A549 (cell line): ENCODE results near the gene OR5D16. TPM values are rescaled to one million over a fixed set of nuclear protein-coding genes. Genes with fewer than 3 reads are reported as not detected.

ENCODE experiments used
- ATAC-seq, 2 experiments: fragments of 200-7000 bp in 1 of 2; fragments of >200 bp in 1 of 2; cut with Nextera tagmentation in 1 of 2; cut with Tn5 transposase in 1 of 2; 3 replicates each; pipeline versions ENCODE4 v1.8.0 to v1.9.1; 2018 to 2020; ENCODE audit warnings: mild to moderate bottlenecking in 1 of 2, moderate library complexity in 1 of 2
- CTCF ChIA-PET: fragments of 300-600 bp; sonication (Branson Sonifier 250); formaldehyde crosslinking; extraction: SDS; loops from one replicate; lab custom pipeline; 2021; ENCODE audit warnings: antibody characterized with exemption, inconsistent platforms; lab: Yijun Ruan, JAX
- POLR2A ChIA-PET: fragments of 350-600 bp; formaldehyde crosslinking; extraction: SDS; loops from one replicate; lab custom pipeline; 2021; ENCODE audit warnings: antibody characterized with exemption, inconsistent platforms; lab: Yijun Ruan, JAX
- DNase-seq, 2 experiments: peaks; one replicate each; pipeline versions ENCODE4 v3.0.0 to v3.0.0-alpha.2; 2011 to 2016; ENCODE audit warnings: low read depth in 1 of 2, low spot score in 1 of 2
- FAIRE-seq: peaks from 2 replicates; lab custom pipeline; 2011; peaks lifted over from hg19 to GRCh38; lab: Jason Lieb, UNC
- H3K27ac ChIP-seq, 2 experiments: fragments of >200 bp; sonication (Bioruptor Twin); formaldehyde crosslinking; 3 replicates each; pipeline ENCODE4 v1.5.1; 2016 to 2017
- H3K4me1 ChIP-seq: fragments of >200 bp; sonication (Bioruptor Twin); formaldehyde crosslinking; 3 replicates; pipeline ENCODE4 v1.6.1; 2016
- H3K4me2 ChIP-seq: fragments of >200 bp; sonication (Bioruptor Twin); formaldehyde crosslinking; 3 replicates; pipeline ENCODE4 v1.6.1; 2016
- H3K4me3 ChIP-seq: fragments of >200 bp; sonication (Bioruptor Twin); formaldehyde crosslinking; 3 replicates; pipeline ENCODE4 v1.5.1; 2016
- H3K9me3 ChIP-seq: fragments of >200 bp; sonication (Bioruptor Twin); formaldehyde crosslinking; 3 replicates; pipeline ENCODE4 v1.6.1; 2016
- BHLHE40 ChIP-seq: IDR thresholded peaks from 2 replicates; pipeline ENCODE4 v1.6.1; 2012; ENCODE audit warnings: low read depth, low read length, inconsistent platforms
- CBX2 ChIP-seq: fragments of 200-600 bp; sonication (generic); IDR thresholded peaks from 2 replicates; pipeline ENCODE4 v1.6.1; 2016; ENCODE audit warnings: low read depth, mild to moderate bottlenecking, borderline replicate concordance
- CEBPB ChIP-seq, 2 experiments: fragments of >200 bp in 1 of 2; sonication (Bioruptor Twin) in 1 of 2; formaldehyde crosslinking in 1 of 2; IDR thresholded peaks; 2 replicates each; pipeline ENCODE4 v1.6.1; 2012 to 2016
- CHD2 ChIP-seq: fragments of 150-350 bp; IDR thresholded peaks from 2 replicates; pipeline ENCODE4 v1.6.1; 2014; ENCODE audit warnings: low read length; ENCODE audit not compliant: partially characterized antibody
- CHD4 ChIP-seq: fragments of 200-600 bp; sonication (generic); IDR thresholded peaks from 2 replicates; pipeline ENCODE4 v1.6.1; 2016; ENCODE audit warnings: antibody characterized with exemption, mild to moderate bottlenecking, borderline replicate concordance
- EP300 ChIP-seq, 2 experiments: fragments of >200 bp; sonication (Bioruptor Twin); formaldehyde crosslinking; IDR thresholded peaks; 2 replicates in 1 of 2; 3 replicates in 1 of 2; pipeline ENCODE4 v1.6.1; 2016 to 2017
- ESRRA ChIP-seq: fragments of 150-350 bp; IDR thresholded peaks from 2 replicates; pipeline ENCODE4 v1.6.1; 2014; ENCODE audit warnings: mild to moderate bottlenecking, low read length, borderline replicate concordance
- FOSB ChIP-seq: fragments of 250-450 bp; sonication (Bioruptor Pico); IDR thresholded peaks from 2 replicates; pipeline ENCODE4 v1.5.0; 2020; ENCODE audit warnings: mild to moderate bottlenecking, moderate library complexity
- HDAC2 ChIP-seq: fragments of 200-600 bp; sonication (generic); IDR thresholded peaks from 2 replicates; pipeline ENCODE4 v1.6.1; 2016
- HEYL ChIP-seq: fragments of 250-450 bp; sonication (Bioruptor Pico); IDR thresholded peaks from 2 replicates; pipeline ENCODE4 v1.8.0; 2021; ENCODE audit warnings: mild to moderate bottlenecking, moderate library complexity
- HOXA7 ChIP-seq: fragments of 250-450 bp; sonication (Bioruptor Pico); IDR thresholded peaks from 2 replicates; pipeline ENCODE4 v1.5.0; 2020; ENCODE audit warnings: mild to moderate bottlenecking, moderate library complexity
- KDM5A ChIP-seq: fragments of 200-600 bp; sonication (generic); IDR thresholded peaks from 2 replicates; pipeline ENCODE4 v1.6.1; 2016; ENCODE audit warnings: antibody characterized with exemption, mild to moderate bottlenecking
- MAFK ChIP-seq: fragments of 450-650 bp; IDR thresholded peaks from 2 replicates; pipeline ENCODE4 v1.6.1; 2014; ENCODE audit not compliant: partially characterized antibody
- MYC ChIP-seq: IDR thresholded peaks from 2 replicates; pipeline ENCODE4 v1.6.1; 2012; ENCODE audit warnings: mild to moderate bottlenecking, inconsistent platforms, low read length, improper control_type of control experiment, borderline replicate concordance
- NFE2L2 ChIP-seq: fragments of 150-350 bp; conservative IDR thresholded peaks from 2 replicates; pipeline ENCODE4 v1.6.1; 2014; ENCODE audit warnings: low read length
- PHF8 ChIP-seq: fragments of 200-600 bp; sonication (generic); IDR thresholded peaks from 2 replicates; pipeline ENCODE4 v1.6.1; 2016; ENCODE audit warnings: low read depth, mild to moderate bottlenecking, antibody characterized with exemption, moderate library complexity, borderline replicate concordance
- RFX5 ChIP-seq: fragments of 450-650 bp; IDR thresholded peaks from 2 replicates; pipeline ENCODE4 v1.7.1; 2014; ENCODE audit warnings: antibody characterized with exemption, mild to moderate bottlenecking, moderate library complexity
- RNF2 ChIP-seq: fragments of 200-600 bp; sonication (generic); IDR thresholded peaks from 2 replicates; pipeline ENCODE4 v1.6.1; 2016; ENCODE audit warnings: low read depth, mild to moderate bottlenecking, antibody characterized with exemption, moderate library complexity, borderline replicate concordance
- SMC3 ChIP-seq: fragments of >200 bp; sonication (Bioruptor Twin); formaldehyde crosslinking; IDR thresholded peaks from 3 replicates; pipeline ENCODE4 v1.6.1; 2018; ENCODE audit warnings: inconsistent platforms
- TFCP2L1 ChIP-seq: fragments of 250-450 bp; sonication (Bioruptor Pico); IDR thresholded peaks from 2 replicates; pipeline ENCODE4 v1.5.0; 2021; ENCODE audit warnings: mild to moderate bottlenecking
- ZC3H11A ChIP-seq: fragments of 450-650 bp; IDR thresholded peaks from 2 replicates; pipeline ENCODE4 v1.6.1; 2014; ENCODE audit warnings: antibody characterized with exemption, mild to moderate bottlenecking
- ZNF302 ChIP-seq: fragments of 250-450 bp; sonication (Bioruptor Pico); IDR thresholded peaks from 2 replicates; pipeline ENCODE4 v1.9.0; 2021; ENCODE audit warnings: inconsistent platforms, mild to moderate bottlenecking, moderate library complexity
- WGBS: methylation state at CpG from one replicate; pipeline ENCODE4 v1.1.6; 2017; ENCODE audit errors: missing lambda C conversion rate; 5-methylcytosine and 5-hydroxymethylcytosine counted together
- polyA minus RNA-seq: library from RNA; depleted of rRNA, polyadenylated mRNA; stranded (reverse); fragments of >200 nt; gene quantifications from 2 replicates; pipeline ENCODE4 v1.2.3, GENCODE V29; 2011; rRNA and poly(A)+ RNA removed
- polyA plus RNA-seq, 4 experiments: library from polyadenylated mRNA; depleted of rRNA in 3 of 4; stranded (reverse); fragments of >200 nt; fragmentation: RNase III in 1 of 4; extraction: RNeasy Plus Mini Kit Qiagen cat#74134 plus additional on column Dnase treatment in 1 of 4; gene quantifications; 2 replicates in 3 of 4; 3 replicates in 1 of 4; pipeline ENCODE4 v1.2.3, GENCODE V29; 2011 to 2017
- TF ChIP-seq, protein P1 (sequence below): fragments of 200-600 bp; sonication (generic); IDR thresholded peaks from 2 replicates; pipeline ENCODE4 v1.6.1; 2016; ENCODE audit warnings: antibody characterized with exemption, mild to moderate bottlenecking, moderate library complexity
- TF ChIP-seq, protein P2 (sequence below): IDR thresholded peaks from 2 replicates; pipeline ENCODE4 v1.6.1; 2012; ENCODE audit warnings: low read depth, borderline replicate concordance
- TF ChIP-seq, protein P3 (sequence below): fragments of 150-350 bp; IDR thresholded peaks from 2 replicates; pipeline ENCODE4 v1.6.1; 2014; ENCODE audit warnings: low read depth, mild to moderate bottlenecking, low read length

OR5D16 gene
- not detected in 2 replicates for polyA plus RNA-seq (2011; rRNA removed)
- polyA plus RNA-seq (2012; cell fraction: cytosol; rRNA removed): not detected in 2 replicates
- not detected in 2 replicates for polyA plus RNA-seq (2012; cell fraction: nucleus; rRNA removed)
- polyA plus RNA-seq (2017; fragmentation: RNase III; extraction: RNeasy Plus Mini Kit Qiagen cat#74134 plus additional on column Dnase treatment): not detected in 3 replicates
- polyA minus RNA-seq: not detected in 2 replicates

DNA sequence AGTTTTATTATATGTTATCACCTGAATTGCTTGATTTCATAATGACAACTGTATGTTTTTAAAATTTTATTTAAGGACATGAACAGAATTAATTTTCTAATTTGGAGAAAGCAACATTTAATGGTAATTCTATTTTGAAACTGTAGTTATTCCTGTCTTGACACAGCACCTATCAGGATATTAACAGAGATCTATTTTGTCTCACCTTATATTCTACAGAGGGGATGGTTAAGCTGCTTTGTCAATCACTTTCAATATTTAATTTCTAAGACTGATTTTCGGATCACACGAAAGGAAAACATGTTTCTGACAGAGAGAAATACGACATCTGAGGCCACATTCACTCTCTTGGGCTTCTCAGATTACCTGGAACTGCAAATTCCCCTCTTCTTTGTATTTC, at the start of gene OR5D16:
OR5D16 (plus strand) TSS at position 301 of the 400 bp plus-strand sequence; CDS start at position 301, 0 bp downstream.
- Histone ChIP-seq H3K9me3 (no peaks in the 10 kb centered on the region), H3K4me2 (no peak within 1 kb of the TSS), H3K4me1 (no peaks in the 10 kb centered on the region), H3K4me3 (no peak within 1 kb of the TSS), H3K27ac (no peak within 1 kb of the TSS)
- ATAC-seq (no peak), FAIRE-seq (no peak), DNase-seq (no peak)
- POLR2A ChIA-PET: no interaction called here
- CTCF ChIA-PET: no interaction called here
- WGBS: 2% methylated on average over 3 of the region's 3 CpGs
- TF ChIP-seq NFE2L2 (no peak), CEBPB (IDR thresholded peaks at IDR 0.05) (no peak), CHD4 (no peak), FOSB (CRISPR knock-in tag) (no peak), TFCP2L1 (CRISPR knock-in tag) (no peak), RNF2 (no peak), SMC3 (no peak), PHF8 (no peak)
- TF ChIP-seq, protein P1, sequence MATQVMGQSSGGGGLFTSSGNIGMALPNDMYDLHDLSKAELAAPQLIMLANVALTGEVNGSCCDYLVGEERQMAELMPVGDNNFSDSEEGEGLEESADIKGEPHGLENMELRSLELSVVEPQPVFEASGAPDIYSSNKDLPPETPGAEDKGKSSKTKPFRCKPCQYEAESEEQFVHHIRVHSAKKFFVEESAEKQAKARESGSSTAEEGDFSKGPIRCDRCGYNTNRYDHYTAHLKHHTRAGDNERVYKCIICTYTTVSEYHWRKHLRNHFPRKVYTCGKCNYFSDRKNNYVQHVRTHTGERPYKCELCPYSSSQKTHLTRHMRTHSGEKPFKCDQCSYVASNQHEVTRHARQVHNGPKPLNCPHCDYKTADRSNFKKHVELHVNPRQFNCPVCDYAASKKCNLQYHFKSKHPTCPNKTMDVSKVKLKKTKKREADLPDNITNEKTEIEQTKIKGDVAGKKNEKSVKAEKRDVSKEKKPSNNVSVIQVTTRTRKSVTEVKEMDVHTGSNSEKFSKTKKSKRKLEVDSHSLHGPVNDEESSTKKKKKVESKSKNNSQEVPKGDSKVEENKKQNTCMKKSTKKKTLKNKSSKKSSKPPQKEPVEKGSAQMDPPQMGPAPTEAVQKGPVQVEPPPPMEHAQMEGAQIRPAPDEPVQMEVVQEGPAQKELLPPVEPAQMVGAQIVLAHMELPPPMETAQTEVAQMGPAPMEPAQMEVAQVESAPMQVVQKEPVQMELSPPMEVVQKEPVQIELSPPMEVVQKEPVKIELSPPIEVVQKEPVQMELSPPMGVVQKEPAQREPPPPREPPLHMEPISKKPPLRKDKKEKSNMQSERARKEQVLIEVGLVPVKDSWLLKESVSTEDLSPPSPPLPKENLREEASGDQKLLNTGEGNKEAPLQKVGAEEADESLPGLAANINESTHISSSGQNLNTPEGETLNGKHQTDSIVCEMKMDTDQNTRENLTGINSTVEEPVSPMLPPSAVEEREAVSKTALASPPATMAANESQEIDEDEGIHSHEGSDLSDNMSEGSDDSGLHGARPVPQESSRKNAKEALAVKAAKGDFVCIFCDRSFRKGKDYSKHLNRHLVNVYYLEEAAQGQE: no peak
- TF ChIP-seq, protein P2, sequence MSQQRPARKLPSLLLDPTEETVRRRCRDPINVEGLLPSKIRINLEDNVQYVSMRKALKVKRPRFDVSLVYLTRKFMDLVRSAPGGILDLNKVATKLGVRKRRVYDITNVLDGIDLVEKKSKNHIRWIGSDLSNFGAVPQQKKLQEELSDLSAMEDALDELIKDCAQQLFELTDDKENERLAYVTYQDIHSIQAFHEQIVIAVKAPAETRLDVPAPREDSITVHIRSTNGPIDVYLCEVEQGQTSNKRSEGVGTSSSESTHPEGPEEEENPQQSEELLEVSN: no peak

DNA sequence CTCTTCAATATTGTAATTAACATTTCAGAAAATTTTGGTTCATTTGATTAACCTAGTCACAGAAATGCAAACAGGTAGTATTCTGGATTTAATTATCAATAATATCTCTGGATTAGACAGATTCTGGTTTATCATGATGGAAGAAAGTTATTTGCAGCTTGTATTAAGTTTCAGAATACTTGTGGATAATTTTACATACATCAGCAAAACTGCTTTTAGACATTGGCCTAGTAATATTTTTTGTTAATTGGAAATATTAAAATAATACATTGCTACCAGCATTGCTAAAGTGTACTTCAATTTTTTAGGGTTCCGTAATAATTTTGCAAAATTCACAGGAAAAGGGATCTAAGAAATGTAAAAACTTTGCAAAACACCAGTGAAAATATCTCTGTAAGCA, 46.9 kb upstream of the OR5D16 start:
- no peak for FAIRE-seq
- CTCF ChIA-PET: no interaction called here
- 24% methylated on average over 1 of the region's 1 CpG for WGBS

DNA sequence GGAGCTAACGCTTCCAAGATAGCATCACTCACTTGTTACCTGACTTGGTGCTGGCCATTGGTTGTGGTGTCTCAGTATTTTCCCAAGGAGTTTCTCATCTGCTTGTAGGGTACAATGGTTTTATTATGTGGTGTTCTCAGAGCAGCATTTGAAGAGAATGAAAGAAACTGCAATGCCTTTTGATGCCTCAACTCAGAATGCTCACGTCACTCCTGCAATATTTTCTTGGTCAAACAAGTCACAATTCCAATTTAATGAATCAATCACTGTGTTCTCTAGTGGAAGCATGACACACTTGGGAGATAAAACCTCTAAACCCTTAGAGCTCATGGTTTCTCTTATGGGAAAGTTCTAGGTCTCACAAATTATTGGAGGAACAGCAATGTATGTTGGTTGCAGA, 45.2 kb upstream of the OR5D16 start:
- WGBS: 0% methylated on average over 2 of the region's 2 CpGs
- ATAC-seq (no peak), DNase-seq (no peak), FAIRE-seq (no peak)
- no peak overlapping the region for H3K4me2 ChIP-seq
- ChIA-PET POLR2A (no interaction called here), CTCF (no interaction called here)
- TF ChIP-seq EP300 (IDR thresholded peaks at IDR 0.05) (no peak), RNF2 (no peak), ESRRA (no peak), FOSB (CRISPR knock-in tag) (no peak), CBX2 (no peak), HEYL (CRISPR knock-in tag) (no peak), CHD2 (no peak), TFCP2L1 (CRISPR knock-in tag) (no peak), SMC3 (no peak), RFX5 (no peak), MYC (no peak), HOXA7 (CRISPR knock-in tag) (no peak), BHLHE40 (no peak), KDM5A (no peak), HDAC2 (no peak), MAFK (no peak)
- TF ChIP-seq, protein P3, sequence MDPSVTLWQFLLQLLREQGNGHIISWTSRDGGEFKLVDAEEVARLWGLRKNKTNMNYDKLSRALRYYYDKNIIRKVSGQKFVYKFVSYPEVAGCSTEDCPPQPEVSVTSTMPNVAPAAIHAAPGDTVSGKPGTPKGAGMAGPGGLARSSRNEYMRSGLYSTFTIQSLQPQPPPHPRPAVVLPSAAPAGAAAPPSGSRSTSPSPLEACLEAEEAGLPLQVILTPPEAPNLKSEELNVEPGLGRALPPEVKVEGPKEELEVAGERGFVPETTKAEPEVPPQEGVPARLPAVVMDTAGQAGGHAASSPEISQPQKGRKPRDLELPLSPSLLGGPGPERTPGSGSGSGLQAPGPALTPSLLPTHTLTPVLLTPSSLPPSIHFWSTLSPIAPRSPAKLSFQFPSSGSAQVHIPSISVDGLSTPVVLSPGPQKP: no peak
- H3K4me1 ChIP-seq: no peaks in the 10 kb centered on the region
- no peak overlapping the region for H3K4me3 ChIP-seq
- no peaks in the 10 kb centered on the region; the same call in 2 of the 3 replicates for H3K9me3 ChIP-seq
- no peak overlapping the region for H3K27ac ChIP-seq

More for the DNA sequence above, 46.9 kb upstream of the OR5D16 start:
- DNase-seq: no peak
- no peak overlapping the region for H3K4me2 ChIP-seq
- no peak for TF ChIP-seq ZNF302 (CRISPR knock-in tag)
- TF ChIP-seq MAFK: peak; percentile 42
- TF ChIP-seq ZC3H11A: no peak
- TF ChIP-seq SMC3: no peak
- no peaks in the 10 kb centered on the region for H3K4me1 ChIP-seq
- POLR2A ChIA-PET: no interaction called here
- ATAC-seq: no peak
- no peak overlapping the region for H3K27ac ChIP-seq
- H3K4me3 ChIP-seq: no peak overlapping the region
- H3K9me3 ChIP-seq: no peaks in the 10 kb centered on the region; the same call in 2 of the 3 replicates
